HG02981 (cell line): Measurements from ENCODE around the gene ATP5F1C.
A peak's percentile ranks its signal among the peaks of the same experiment; 100 is the strongest.
"Not testable (repeated sequence)": the region's sequence is repeated elsewhere in the genome, so short reads cannot be mapped to it uniquely, and the experiment has no call there.

Experiments used
- ATAC-seq: cut with Tn5 transposase; IDR thresholded peaks from one replicate; pipeline ENCODE4 v1.9.1; 2021; ENCODE audit warnings: mild to moderate bottlenecking, moderate library complexity; ENCODE audit not compliant: unreplicated experiment

The ATP5F1C gene

DNA sequence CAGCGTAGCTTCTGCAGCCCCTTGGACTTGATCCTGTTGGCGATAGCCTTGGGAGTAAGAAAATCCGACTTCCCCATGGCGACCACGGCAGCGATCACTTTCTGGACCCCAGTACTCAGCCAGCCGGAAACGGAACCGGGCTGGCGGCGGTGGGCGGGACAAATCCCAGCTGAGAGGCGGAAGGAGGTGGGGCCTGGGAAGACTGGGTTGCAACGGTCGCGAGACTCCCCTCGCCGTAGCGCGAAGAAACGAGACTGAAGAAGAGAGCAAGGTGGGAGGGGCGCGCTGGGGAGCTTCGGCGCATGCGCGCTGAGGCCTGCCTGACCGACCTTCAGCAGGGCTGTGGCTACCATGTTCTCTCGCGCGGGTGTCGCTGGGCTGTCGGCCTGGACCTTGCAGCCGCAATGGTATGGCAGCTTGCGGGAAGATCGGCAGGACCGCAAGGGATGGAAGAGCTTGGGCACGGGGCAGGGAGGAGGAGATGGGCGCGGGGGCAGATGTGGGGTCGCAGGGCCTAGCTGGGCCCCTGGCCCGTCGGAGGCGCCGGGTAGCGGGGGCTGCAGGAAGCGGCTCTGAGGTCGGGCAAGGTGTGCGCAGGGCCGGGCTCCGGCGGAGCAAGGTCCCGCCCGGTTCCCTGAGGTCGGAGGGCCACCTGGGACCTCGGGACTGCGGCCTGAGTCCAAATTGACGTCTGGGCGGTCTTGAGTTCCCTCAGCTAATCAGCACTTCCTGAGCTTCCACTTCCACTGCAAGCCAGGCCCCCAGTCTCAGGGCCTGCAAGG lies at the start of gene ATP5F1C, which contains the start of gene KIN:
ATP5F1C (plus strand) TSS at position 321 of the 782 bp plus-strand sequence; CDS start at position 352, 31 bp downstream.
KIN (minus strand) TSS at position 137 of the 782 bp plus-strand sequence; CDS start at position 77, 60 bp downstream.
- ATAC-seq: peak; percentile 94

DNA sequence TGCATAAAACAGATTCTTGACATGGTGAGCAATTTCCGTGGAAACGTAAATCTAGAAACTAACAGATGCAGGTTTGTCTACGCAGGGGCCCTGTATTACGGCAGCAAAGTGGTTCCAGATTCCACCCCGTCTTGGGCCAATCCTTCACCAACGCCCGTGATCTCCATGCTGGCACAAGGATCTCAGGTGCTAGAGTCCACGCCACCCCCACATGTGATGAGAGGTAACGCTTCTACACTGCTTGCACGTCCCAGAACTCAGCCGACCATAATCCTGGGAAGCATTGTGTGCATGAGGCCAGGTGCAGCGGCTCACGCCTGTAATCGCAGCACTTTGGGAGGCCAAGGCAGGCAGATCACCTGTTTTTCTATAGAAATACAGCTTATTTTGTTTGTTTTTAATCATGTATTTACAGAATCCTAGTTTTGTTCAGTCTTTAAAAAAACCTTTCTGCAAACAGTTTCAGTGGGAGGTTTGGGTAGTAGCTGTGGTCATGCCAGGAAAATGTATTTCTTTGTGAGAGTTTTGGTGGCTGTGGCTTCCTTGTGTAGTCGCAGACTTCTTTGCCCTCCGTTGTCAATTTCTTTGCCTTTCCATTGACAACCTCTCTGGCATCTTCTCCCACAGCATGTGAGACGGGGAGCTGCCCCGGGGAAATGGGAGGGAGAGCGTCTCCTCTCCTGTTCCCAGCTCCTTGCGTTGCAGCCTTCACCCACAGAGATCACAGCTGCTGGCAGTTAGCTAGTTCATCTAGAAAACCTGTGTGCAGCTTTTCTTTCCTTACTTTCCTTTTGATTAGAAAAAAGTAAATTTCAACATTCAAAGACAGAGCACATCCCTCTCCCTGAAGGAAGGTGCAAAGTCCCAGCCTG lies 49.2 kb upstream of the ATP5F1C start:
- ATAC-seq: no peak

DNA sequence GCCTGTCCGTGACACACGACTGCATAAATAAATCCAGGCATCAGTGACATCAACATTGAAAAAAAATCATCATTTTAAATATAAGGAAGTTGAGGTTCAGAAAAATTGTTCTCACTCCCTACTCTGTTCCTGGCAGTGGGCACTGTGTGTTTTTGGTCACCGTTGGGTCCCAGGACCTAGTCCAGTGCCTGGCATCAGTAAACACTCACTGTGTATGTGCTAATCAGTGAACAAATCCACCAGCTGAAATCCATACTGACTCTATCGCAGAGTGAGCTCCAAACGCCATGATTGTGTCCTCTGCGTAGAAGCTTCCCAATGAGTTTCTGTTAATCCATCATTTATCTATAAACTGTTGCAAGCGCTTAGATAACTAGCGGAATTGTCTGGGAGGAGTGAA lies 43.7 kb upstream of the ATP5F1C start:
- no peak for ATAC-seq

DNA sequence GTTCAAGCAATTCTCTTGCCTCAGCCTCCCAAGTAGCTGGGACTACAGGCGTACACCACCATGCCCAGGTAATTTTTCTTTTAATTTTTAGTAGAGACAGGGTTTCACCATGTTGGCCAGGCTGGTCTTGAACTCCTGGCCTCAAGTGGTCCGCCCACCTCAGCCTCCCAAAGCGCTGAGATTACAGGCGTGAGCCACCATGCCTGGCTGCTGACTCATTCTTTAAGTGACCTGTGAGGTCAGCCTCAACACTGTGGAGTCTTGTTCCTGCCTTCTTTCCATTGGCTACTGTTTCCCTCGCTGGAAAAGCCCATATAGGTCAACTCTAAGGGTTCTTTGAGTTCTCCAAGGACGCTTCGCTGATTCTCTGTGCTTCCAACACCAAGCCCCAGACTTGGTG lies 39.3 kb upstream of the ATP5F1C start:
- ATAC-seq: not testable (repeated sequence)

DNA sequence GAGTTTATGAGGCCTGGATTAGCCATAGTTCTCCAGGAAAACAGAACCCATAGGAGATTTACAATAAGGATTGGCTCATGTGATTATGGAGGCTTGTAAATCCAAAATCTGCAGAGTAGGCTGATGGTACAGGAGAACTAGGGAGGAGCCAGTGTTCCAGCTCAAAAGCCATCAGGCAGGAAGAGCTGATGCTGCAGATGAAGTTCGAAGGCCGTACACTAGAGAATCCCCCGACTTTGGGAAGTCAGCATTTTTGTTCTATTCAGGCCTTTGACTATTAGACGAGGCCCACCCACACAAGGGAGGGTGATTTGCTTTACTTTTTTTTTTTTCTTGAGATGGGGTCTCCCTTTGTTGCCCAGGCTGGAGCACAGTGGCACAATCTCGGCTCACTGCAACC lies 37.8 kb upstream of the ATP5F1C start:
- ATAC-seq: no peak

DNA sequence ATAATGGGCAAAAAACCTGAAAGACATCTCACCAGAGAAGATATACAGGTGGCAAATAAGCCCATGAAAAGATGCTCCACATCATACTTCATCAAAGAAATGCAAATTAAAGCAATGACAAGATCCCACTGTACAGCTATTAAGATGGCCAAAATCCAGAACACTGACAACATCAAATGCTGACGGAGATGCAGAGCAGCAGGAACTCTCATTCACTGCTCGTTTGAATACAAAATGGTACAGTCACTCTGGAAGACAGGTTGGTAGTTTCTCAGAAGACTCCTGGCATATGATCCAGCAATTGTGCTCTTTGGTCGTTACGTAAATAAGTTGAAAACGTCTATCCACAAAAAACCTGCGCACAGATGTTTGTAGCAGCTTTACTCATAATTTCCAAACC lies 35.7 kb upstream of the ATP5F1C start:
- no peak for ATAC-seq

DNA sequence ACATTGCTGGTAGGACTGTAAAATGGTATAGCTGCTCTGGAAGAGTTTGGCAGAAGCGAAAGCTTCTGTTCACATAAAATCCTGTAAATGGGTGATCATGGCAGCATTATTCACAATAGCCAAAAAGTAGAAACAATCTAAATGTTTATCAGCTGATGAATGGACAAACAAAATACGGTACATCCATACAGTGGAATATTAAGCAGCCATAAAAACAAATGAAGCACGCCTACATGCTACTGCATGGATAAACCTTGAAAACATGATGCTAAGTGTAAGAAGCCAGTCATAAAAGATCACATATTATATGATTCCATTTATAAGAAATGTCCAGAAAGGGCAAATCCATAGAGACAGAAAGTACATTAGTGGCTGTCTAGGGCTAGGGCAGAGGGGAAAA lies 32.9 kb upstream of the ATP5F1C start:
- ATAC-seq: no peak

DNA sequence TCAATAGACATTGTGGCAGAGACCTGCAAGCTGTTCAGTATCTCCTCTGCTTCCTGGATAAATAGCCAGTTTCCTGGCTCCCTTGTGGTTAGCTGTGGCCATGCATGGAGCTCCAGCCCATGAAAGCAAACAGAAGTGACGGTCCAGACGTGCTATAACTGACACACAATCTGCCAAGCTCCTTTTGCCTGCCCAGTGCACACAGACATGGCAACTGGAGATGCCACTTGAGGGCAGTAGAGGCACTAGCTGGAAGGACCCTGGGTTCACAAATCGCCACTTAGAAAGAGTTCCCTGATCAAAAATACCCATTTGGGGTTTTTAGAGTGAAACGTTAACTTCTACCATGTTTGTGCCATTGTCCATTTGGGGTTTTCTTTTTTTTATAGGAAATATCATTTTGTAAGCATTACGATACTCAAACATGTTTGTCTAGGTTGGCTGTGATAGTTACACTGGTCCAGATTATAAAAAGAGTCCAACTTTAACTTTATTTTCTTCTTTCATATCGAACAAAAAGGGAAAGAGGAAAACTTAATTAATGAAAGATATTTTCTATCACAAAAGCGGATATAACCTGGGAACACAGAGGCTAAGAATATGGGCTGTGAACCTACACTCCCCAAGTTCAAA lies 31.5 kb upstream of the ATP5F1C start:
- ATAC-seq: peak; percentile 63

DNA sequence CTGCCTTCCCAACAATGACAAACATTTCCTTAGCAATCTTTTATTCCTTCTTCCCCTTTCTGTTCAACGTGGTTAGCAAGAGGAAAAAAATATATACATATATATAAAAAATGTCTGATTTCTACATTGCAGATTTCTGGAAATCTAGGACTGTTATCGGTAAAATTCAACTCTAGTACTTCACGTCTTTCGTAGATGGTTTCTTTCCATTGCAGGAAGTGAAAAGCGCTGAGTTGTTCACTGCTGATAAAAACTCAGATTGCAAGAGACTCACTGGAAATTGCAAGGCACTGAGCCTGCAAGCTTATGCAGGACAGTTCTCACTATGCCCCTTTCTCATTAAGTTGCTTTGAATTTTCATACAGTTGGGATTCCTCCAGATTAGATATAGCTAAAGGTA lies 24.0 kb upstream of the ATP5F1C start:
- ATAC-seq: no peak

DNA sequence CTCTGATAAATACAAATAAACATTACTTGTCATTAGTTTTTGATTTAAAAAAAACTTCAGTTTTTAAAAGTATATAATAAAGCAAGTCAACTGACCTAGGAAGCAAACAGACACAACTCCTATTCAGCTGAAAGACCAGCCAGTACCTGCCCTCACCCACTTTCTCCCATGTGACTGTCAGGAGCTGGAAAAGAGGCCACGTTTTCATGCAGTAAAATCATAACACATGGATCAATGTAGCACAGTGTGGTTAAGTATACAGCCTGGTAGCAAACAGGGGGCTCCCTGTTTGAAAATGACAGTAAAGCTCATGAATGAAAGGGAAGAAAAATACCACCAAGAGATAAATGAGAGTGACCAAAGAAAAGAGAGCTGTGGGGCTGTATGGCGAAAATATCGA lies 21.7 kb upstream of the ATP5F1C start:
- no peak for ATAC-seq

DNA sequence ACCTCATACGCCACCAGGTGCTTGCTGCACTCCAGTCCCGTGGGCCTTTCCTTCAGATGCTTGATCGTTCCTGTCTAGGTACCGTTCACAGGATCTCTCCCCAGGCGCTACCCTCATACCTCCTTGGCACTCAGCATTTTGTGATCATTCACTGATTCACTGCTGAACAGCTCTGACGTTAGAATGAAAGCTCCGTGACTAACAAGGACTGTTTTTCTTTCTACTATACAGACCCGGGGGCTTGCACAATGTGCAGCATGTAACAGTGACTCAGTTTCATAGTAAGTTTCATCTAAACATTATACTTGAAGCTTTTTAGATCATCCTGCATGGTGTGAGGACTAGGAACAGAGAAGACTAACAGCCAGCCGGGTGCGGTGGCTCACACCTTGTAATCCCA lies 20.8 kb upstream of the ATP5F1C start:
- no peak for ATAC-seq

DNA sequence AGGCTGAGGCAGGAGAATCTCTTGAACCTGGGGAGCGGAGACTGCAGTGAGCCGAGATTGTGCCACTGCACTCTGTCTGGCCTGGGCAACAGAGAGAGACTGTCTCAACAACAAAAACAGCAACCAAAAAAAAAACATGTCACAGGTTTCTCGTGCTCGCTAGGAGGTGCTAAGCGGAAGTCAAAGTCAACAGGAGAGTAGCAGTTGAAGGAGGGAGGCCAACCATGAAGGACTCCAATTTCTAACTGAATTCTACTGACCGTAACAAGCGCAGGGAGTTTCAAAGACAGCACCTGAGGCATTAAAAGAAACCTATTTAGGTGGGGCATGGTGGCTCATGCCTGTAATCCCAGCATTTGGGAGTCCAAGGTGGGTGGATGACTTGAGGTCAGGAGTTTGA lies 19.6 kb upstream of the ATP5F1C start:
- ATAC-seq: no peak

DNA sequence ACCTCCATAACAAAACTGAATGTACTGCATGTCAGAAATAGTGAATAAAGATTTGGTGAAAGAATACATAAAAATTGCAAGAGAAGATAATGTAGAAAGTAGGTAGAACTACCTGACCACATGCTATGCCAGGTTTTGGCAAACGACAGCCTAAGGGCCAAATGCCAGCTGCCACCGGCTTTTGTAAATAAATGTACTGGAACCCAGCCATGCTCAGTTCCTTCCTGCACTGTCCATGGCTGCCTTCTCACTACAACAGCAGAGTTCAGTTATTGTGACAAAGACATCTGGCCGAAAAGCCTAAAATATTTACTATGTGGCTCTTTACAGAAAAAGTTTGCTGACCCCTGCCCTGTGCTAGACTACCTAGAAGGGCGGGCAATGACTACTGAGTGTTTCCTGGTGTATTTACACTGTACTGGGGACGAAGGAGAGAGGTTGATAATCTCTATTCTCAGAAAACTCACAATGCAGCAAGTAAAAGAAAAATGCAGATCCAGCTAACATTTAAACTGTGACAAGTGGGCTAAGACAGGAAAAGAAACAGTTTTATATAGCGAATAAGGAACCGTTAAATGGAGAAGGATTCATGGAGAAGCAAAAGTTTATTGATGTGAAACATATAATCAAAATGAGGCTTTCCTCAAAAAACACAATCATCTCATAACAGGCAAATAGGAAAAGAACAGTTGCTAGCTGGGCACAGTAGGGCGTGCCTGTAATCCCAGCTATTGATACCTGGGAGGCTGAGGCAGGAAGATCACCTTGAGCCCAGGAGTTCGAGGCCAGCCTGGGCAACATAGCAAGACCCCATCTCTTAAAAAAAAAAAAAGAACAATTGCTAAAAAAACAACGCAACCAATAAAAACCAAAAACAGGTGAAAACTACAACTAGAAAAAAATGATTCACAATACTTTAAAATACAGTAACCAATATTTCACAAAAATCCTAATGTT lies 13.9 kb upstream of the ATP5F1C start:
- no peak for ATAC-seq

DNA sequence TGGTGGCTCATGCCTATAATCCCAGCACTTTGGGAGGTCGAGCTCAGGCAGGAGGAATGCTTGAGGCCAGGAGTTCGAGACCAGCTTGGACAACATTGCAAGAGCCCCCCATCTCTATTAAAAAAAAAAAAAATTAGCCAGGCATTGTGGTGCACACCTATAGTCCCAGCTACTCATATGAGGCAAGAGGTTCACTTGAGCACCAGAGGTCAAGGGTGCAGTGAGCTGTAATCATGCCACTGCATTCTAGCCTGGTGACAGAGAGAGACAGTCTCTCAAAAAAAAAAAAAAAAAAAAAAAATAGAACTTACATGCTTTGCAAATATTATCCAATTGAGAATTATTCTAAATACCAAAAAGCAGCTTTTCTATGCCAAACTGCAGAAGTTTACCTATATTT lies 11.2 kb upstream of the ATP5F1C start:
- ATAC-seq: no peak

DNA sequence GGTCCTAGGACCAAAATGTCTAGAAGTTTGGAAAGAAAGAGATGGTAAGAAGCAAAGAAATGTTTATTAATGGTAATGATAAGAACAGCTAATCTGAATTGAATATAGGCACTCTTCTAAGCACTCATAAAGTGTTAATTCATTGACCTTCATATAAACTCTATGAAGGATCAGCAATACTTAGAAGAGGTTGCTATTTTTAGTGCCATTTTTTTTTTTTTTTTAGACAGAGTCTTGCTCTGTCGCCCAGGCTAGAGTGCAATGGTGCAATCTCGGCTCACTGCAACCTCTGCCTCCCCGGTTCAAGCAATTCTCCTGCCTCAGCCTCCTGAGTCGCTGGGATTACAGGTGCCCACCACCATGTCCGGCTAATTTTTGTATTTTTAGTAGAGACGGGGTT lies 5.8 kb upstream of the ATP5F1C start:
- ATAC-seq: not testable (repeated sequence)

DNA sequence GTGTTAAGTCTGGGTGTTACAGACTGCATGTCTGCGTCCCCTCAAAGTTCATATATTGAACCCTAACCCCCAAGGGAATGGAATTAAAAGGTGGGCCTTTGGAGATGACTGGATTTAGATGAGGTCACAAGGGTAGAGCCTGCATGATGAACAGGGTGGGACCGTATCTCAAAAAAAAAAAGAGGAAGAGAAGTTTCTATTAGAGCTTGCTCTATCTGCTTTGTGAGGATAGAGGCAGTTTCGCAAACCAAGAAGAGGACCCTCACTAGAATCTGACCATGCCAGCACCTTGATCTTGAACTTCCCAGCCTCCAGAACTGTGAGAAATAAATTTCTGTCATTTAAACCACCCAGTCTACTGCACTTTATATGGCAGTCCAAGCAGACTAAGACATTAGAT lies 1.5 kb upstream of the ATP5F1C start:
- ATAC-seq: no peak

DNA sequence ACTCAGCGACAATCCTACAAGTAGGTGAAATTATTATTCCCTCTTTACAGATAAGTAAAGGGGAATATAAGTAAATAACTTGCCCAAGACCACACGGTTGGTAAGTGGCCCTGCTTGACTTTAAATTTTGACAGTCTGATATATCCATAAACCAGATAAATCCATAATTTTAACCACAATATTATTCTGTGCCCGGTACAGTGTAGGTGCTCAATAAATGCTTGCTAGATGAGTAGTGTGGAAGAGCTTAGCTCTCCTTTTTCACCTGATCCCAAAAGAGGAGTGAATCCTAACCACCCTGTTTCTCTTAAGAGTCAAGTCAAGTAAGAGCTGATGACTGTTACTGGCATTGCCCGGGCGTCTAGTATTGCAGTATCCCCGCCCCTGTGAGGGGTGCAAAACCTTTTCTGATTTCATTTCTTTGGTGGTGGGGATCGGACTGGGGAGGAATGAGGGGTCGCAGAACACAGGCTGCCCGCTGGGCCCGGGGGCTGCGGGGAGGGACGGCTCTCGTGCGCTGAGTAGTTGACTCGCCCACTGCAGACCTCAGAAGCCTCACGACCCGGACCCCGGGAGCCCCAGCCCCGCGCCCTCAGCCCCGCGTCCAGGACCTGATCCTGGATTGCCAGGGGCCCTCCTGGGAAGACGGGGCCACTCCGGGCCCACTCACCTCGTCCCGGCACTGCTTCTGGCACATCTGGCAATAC lies 674 bp upstream of the ATP5F1C start:
- ATAC-seq: peak; percentile 13

DNA sequence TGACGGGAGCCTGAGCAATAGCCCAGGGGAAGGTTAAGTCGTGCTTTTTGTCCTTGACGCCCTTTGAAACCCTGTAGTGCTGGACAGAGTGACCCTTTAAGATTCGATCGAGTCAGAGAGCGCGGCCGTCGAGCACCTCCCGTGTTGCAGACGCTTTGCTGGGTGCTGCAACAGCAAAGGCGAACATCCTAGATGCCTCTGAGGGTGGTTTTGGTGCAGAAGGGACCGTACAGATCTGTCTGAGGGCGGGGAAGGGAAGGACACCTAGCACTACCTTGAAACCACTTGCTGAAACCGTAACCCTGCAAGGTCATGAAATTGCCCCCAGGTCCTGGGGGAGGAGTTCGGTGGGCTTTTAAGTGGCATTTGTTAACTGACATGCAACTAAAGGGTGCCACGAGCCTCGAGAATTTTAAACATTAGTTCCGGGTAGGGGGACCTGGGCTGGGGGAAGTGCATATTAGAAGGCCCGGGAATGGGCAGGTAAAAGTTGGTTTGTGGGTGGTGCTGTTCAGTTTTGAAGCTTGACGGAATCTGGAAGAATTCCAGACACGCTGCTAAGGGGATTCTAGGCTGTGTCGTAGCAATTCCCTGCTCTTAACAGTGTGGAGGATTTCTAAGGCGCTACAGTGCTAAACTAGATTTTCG lies 786 bp downstream of the ATP5F1C start:
- peak; percentile 11 for ATAC-seq

DNA sequence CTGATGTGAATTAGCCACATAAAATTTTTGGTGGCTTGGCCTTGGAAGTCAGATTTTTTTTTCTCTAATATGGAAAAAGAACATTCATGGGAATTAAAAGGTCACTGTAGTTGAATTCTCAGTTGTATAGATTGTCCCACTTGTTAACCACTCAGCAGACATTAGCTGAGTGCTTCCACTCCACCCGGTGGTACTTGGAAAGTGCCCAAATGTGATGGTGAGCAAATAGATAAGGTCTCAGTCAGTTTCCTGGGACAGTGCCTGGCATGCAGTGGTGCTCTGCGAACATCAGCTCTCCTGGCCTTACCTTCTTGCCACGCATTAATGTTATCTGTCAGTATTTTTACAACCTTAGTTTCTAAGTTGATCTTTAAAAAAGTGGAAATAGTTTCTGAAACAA lies 1.4 kb downstream of the ATP5F1C start:
- ATAC-seq: no peak
